SKM-1 (cell line): ENCODE measurements around the gene GAL3ST2.
A peak's percentile ranks its signal among the peaks of the same experiment; 100 is the strongest.

Experiments used
- DNase-seq: peaks from one replicate; lab custom pipeline; 2025; ENCODE audit not compliant: unreplicated experiment; lab: John Stamatoyannopoulos, UW

GAL3ST2 gene

DNA sequence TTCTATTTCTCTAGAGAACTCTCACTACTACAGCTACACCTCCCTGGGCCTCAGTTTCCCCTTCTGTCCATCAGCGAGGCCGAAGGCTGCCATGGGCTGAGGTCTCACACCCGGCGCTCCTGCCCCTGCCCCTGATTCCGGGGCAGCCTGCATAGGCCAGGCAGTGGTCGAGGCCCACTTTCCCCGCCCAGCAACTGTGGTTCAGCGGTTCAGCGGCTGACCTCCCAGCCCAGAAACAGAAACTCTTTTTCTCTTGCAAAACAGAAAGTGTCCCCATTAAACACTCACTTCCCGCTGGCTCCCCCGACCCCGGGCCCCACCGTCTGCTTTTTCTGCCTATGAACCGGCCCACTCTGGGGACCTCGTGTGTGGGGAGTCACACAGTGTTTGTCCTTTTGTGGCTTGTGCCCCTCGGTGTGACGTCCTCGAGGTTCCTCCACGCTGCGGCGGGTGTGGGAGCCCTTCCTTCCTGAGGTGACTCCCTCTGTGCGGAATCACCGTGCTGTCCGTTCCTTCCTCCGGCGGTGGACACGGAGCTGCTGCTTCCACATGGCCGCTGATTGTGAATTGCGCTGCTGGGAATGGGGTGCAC lies 66.1 kb downstream of the GAL3ST2 start:
- DNase-seq, result peak; percentile 39

DNA sequence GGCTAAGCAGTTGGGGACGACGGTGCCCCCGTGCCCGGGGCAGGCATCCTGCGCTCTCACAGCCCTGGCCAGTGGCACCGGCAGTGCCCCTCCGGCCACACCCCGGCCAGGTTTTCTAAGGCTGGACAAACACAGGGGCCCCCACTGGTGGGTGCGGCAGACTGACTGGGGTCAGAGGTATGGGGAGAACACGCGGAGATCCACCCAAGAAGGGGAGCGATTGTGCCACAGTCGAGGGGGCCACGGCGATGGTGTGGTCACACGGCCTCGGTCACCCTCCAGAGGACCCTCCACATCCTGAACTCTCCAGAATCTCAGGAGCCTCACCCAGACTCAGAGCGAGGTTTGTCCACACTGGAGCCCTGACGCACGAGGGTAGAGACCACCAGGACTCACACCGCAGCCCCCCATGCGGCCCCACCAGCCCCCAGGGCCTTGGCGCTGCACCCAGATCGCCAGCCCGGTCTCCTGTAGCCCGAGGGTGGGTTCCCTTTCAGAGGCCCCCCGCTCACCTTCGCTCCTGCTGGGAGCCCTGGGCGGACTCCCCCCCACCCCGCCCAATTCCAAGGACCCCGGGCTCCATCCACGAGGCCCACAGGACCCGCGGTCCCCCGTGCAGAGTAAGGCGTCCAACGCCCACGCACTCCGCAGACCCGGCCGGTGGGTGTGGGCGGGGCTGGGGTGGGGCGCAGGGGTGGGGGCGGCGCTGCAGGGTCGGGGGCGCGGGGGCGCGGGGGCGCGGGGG lies 66.9 kb downstream of the GAL3ST2 start:
- DNase-seq, result no peak

DNA sequence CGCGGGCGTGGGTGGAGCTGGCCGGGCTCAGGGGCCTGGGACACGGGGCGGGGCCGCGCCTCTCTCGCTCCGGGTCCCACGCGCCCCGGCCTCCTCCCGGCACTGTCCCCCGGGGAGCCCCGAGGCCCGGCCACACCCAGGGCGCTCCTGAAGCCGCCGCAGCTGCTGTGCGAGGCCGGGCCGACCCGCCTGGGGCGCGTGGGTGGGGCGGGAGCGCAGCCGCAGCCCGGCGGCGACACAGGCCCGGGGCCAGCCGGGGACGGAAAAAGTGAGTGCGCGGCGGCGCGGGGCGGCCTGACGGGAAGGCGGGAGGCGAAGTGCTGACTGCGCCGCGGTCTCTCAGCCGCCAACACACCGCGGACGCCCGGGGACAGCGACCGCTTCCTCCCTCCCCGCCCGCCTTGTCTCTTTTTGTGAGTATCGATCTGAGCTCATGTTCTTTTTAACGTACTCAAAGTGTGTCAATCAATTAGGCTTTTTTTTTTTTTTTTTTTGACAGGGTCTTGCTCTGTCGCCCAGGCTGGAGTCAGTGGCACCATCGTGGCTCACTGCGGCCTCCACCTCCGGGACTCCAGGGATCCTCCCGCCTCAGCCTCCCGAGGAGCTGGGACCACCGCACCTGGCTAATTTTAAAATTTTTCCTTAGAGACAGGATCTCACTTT lies 67.6 kb downstream of the GAL3ST2 start:
- DNase-seq, result no peak

DNA sequence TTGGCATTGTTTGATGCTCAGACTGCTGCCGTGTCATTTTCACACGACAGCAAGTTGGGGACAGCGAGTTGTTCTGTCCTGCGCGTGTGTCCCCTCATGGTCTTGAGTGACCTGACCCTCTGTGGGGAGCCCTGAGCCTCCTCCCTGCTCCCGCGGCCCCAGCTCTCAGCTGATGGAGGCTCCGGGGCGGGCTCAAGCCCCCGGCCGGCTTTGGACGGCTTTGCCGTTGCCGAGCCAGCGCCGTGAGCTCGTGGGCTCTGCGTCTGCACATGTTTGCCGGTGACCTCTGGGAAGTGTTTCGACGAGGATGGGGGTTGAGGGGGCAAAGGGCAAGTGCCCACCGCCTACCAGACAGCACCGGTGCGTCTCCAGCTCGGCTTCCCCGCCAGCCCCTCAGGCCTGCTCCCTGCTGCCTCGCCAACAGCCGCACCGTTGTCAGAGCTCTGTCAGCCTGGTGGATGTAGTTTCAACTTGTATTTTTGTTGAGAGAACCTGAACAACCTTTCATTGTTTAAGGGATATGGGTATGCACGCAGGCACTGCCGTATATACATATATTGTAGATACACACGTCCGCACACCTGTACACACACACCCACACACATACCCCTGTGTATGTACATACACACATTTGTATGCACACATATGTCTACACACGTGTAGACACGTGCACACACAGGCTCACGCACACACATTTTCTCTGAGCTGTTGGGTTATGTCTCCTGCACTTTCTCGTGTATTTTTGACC lies 68.4 kb downstream of the GAL3ST2 start:
- no peak for DNase-seq

DNA sequence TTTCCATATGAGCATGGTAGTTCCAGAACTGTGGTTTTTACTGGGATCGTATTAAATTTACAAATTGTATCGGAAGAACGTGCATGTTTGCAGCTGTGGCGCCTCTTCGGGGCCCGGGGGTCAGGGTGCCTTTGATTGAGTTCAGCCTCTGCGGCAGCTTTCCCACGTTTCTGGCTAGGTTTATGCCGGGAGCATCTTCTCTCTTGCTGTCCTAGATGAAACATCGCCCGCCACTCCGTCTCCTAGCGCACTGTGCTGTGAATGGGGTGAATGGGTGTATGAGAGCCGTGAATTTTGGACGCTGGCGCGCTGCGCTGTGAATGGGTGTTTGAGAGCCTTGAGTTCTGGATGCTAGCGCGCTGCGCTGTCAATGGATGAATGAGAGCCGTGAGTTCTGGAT lies 69.8 kb downstream of the GAL3ST2 start:
- no peak for DNase-seq

DNA sequence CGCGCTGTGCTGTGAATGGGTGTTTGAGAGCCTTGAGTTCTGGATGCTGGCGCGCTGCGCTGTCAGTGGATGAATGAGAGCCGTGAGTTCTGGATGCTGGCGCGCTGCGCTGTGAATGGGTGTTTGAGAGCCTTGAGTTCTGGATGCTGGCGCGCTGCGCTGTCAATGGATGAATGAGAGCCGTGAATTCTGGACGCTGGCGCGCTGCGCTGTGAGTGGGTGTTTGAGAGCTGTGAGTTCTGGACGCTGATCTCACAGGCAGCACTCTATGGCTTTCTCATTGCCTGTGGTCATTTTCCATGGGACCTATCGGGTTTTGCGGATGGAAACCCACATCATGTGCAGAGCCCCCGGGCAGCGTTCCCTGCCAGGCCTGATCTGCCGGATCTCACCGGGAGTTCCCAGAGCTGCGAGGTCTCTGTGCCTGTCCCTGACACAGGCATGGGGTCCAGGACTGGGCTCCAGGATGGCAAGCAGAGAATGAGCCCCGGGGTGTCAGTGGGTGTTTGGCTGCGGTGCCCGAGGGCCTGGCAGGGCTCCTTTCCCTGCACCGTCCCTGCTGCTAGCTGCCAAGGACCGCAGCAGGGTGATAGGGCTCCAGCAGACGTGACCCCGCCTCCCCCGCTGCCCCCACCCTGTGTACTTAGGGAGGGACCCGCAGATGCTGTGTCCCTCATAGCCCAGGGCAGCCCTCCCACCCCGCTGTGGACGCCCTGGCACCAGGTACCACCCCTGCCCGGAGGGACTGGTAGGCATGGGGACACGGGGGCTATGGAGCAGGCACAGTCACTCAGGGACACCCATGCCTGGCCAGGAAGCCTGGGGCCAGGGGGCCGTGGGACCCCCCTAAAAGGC lies 72.4 kb downstream of the GAL3ST2 start:
- DNase-seq, result no peak

DNA sequence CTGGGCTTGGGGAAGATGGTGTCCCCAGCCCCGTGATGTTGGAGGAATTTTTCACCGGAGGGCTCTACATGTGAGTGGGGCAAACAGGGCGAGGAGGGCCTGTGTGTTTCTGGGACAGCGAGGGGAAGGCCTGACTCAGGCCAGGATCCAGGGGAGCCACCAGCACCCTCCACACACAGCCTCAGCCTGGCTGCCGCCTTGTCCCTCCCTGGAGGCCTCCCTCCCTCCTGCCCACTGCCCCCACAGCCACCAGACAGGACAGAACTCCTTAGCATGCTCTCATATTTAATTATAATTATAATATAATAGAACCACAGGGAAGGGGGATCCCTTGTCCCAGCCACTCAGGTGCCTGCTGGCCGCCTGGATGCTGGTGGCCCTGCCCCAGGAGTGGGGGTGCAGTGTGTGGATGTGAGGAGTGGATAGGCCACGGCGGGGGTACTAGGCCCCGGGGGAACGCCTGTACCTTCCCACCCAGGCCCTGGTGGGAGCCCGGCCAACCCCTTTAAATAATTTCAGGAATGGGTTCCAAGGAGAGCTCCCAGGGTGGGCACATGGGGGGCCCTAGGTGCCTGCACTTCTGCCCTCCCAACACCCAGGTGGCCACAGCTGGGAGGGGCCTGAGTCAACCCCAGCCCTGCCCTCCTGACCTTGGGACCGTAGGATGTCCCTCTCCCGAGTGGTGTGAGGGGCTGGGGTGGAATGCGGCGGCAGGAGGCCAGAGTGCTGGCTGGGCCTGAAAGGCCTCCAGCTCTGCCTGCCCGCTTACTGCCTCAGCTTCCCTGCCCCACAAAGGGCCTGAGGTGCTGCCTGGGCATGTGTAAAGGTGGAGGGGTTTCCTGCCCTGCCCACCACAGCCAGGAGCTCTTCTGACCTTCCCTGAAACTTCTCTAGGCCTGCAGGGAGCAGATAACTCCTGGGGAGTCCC lies 73.3 kb downstream of the GAL3ST2 start:
- DNase-seq, result no peak

DNA sequence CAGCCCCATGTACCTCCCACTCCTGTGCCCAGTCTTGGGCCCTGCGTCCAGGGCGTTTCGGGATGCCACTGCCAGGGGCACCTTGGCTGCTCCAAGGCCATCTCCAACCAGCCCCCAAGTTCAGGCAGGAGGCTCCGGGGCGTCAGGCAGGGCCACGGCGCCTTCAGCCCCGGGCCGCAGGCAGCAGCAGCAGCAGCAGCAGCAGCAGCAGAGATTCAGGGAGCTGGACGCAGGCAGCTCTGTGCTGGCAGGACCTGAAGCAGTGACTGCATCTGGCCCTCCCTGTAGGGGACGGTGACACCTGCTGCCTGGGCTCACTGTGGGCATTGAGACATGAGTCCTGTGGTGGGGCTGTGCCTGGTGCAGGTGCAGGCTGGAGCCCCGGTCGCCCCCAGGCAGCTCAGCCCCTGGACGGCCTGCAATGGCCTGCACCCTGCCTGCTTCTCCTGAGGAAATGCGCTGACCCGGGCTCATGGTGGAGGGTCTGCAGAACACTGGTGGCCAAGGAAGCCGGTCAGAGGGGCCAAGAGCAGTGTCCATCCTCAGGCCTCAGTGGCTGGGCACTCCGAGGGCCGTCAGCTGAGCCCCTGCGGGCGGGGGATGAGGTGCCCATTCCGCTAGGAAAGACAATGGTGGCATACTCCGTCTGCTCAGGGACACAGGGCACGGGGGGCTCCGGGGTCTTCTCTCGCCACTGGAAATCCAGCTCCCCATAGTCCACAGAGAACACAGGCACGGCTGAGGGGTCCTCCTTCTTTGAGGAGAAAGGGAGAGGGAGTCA lies 74.1 kb downstream of the GAL3ST2 start:
- DNase-seq, result no peak

DNA sequence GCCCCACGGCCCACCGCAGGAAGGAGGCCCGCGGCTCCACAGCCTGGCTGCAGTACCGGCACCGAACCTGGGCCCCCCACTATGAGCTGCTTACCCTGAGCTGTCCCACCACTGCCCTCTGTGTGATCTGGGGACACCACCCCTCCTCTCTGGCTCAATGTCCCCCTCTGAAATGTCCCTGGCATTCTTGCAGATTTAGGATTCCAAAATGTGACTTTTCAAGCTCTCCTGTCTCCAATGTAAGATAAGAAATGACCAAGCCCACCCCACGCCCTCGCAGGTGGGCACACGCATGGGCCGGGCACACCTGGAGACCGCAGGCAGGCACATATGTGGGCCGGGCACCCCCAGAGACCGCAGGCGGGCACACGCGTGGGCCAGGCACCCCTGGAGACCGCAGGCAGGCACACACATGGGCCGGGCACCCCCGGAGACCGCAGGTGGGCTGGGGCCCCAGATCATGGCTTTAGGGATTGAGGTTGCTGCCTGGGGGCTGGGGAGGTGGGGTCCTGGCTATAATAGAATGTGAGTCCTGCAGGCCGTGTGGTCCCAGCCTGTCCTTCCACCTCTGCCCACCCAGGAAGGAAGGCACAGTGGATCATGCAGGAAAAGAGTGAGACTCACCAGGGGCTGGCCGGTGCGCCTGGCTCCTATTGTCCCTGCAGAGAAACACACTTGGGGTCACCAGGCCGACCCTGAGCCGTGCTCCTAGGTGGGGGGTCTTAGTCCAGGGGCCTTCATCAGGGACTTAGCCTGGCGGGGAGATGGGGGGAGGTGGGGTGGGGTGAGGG lies 74.9 kb downstream of the GAL3ST2 start:
- no peak for DNase-seq

DNA sequence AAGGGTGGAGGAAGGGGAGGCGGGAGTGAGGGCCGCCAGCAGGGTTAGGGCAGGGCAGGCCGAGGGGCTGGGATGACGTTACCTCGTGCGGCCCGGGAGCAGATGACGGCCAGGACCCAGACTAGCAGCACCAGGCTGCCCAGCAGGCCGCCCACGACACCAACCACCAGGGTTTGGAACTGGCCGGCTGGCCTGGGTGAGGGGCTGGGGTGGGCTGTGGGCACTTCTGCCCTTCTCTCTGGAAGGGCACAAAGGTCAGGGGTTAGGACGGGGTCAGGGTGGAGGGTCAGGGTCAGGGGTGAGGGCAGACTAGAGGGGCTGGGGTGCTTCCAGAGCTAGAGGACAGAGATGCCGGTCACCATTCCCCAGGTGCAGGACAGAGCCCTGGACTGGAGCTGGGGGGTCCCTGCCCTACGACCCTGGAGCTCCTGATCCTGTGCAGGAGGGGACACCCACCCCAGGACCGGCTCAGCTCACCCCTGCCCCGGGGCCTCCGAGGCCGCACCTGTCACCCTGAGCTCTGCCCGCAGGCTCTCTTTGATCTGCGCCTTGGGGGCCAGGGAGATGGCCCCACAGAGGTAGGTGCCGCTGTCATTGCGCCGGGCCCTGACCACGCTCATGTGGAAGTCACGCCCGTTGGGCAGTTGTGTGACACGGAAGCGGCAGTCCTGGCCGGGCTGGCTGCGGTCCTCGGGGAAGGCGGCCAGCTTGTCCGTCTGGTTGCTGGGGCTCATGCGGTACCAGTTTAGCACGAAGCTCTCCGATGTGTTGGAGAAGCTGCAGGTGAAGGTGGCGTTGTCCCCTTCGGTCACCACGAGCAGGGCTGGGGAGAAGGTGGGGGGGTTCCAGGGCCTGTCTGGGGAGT lies 75.7 kb downstream of the GAL3ST2 start:
- no peak for DNase-seq

DNA sequence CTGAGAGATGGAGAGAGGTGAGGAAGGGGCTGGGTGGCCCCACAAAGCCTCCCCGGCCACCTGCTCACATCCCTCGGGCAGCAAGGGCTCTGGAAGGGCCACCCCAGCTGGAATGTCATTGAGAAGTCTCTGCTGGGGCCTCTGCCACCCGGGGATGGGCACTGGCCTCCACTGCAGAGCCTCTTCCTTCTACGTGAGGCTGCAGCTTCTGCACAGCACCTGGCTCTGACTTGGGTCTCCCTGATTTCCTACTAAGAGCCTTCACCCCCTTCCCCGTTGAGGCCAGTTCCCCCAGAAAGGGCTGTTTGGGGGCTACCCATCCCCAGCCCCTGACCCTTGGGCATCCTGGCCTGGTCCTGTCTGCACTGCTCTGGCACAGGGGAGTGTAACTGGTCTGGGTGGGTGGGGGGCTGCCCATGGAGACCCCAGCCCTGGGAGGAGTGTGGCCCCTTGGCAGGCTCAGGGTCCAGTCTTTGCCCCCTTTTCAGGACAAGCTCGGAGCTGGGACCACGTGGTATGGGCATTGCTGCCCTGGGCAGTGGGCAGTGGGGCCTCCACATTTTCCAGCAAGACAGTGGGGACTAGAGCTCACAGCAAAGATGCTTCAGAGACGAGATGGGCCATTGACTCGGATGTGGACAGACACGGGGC lies 76.5 kb downstream of the GAL3ST2 start:
- DNase-seq, result no peak
